Right ventricle myocardium inferior (tissue), 1 donor: ENCODE data around the gene SUFU. TPM values are rescaled to one million over a fixed set of nuclear protein-coding genes. Genes with fewer than 3 reads are reported as not detected.

Experiments used
- ATAC-seq: fragments of 200-7000 bp; cut with Tn5 transposase; one replicate; pipeline ENCODE4 v1.9.1; 2020; ENCODE audit warnings: mild to moderate bottlenecking, moderate library complexity
- DNase-seq: peaks from one replicate; pipeline ENCODE4 v3.0.0; 2021; ENCODE audit errors: missing footprints
- intact Hi-C: fragments of 100-400 bp; cut with DNase I; formaldehyde crosslinking; loops from one replicate; pipeline ENCODE4 v1.11.0; 2022
- total RNA-seq: library from RNA; stranded (reverse); fragmentation: NEBNext Ultra II Directional; extraction: Animal tissue kit (Norgen Biotek cat#: 25700); gene quantifications from one replicate; pipeline ENCODE4 v1.2.1, GENCODE V29; 2021
- donor health status: DM: no; HTN: yes; CAD: no; lungs with severe emphysema.

SUFU gene
- total RNA-seq, 1 donor from 2014 or later, result 7.8 TPM

DNA sequence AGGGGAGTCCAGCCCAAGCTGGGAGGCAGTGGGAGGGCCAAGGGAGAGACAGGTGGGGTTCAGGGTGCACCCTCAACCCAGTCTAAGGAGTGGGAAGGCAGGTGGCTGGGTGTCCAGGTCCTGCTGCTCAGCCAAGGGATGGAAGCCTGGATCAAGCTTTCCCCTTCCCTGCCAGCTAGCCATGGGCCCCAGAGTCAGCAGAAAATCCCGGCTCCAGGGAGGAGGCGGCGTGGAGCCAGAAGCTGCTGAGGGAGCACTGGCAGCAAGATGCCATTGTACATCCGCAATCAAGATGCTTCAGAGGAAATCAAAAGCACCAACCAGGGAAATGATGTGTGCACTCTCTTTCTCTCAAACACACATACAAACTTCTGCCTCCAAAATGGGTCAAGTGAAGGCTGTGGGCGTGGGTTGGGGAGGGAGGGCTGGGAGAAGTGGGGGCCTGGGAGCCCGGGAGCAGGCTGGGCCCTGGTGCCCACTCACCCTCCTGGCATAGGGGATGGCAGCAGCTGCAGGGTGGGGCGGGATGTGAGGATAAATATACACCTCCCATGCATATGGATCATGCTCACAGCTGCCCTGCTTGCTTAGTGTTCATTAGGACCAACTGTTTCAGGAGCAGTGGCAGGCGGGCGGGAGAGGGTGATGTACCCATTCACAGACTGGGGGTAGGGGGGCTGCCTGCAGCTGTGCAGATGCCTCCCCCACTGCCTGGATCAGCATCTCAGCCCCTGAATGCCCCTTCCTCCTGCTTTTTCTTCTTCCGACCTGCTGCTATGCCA lies 164.7 kb downstream of the SUFU start:
- DNase-seq, result peak; percentile 54
- intact Hi-C loops, result no loop called here
- ATAC-seq, result no peak

DNA sequence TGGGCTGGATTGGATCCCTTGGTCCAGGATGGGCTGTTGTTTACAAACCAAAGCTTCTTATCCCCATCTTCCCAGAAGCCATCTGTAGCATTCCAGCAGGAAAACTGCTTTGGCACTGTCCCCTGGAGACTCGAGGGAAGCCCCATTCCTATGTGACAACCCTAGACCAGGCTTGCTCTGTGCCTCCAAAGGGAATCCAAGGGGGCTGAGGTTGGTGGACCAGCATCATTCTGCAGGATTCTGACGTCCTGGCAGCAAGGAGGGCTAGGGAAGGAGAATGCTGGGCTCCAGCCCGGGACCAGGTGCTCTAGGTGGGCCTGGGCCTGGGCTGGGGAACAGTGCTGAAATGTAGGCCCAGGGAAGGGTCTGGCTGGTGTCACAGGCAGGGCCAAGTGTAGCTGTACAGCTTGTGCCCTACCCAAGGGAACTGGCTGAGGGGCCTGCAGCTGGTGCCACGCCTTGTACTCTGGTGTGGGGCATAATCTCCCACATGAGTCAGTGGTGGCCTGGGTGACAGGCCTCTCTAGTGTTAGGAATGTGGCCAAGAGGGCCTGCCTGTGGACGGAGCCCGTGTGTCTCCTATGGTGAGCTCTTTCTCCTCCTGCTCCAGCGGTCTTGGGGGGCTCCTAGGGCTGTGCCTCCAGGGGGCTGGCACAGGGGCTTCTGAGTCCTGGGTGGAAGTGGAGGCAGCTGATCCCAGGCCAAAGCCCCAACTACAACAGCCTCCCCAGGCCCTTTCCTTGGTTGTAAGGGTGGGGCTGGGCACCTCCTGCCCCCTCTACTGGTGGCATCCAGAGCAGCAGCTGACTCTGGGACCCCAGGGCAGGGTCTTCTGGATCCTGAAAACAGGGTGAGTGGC lies 165.7 kb downstream of the SUFU start:
- ATAC-seq (peak; percentile 81), DNase-seq (no peak)
- intact Hi-C loops, result no loop called here

DNA sequence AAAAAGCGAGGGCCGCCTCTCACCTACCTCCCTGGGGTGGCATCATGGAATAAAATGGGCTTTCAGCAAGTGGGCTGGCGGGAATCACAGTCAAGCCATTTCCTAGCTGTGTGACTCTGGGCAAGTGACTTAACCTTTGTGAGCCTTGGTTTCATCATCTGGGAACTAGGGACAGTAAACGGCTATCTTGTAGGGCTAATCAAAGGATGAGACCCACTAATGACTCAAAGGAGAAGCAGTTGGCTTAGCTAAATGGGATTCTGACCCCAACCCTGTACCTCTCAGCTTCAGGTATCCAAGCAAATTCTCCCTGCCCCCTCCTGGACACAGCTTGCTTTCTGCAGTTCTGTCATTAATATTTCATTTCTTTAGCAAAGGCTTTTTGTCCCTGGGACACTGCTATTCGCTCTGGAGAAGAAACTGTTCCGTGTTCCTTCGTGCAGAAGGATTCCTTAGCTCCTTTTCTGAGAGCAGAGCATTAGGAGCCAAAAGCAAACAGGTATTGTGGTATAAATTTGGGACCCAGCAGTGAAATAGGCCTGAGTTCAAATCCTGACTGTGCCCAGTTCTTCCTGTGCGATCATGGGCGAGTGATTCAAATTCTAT lies 166.4 kb downstream of the SUFU start:
- intact Hi-C loops, result no loop called here
- ATAC-seq (no peak), DNase-seq (no peak)

DNA sequence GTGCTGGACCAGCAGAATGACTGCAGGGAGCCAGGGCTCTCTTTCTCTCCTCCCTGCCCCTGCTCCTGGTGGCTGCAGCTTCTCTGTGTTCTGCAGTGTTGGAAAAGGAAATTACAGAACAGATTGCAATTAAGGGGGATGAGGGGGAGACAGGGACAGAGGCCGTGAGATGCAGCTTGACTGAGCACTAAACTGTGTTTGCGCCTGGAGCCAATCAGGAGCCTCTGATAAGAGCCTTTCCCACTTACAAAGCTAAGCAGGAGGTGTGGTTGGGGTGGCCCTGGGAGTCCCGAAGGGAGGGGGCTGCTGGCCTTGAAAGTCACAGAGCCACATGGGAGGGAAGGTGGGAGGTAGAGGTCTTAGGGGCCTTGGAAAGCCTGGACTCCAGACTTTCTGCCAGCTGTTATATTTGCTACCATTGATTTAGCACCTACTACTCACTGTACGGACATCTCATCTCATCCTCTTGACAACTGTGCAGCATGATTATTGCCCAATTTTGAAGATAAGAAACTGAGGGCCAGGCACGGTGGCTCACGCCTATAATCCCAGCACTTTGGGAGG lies 167.2 kb downstream of the SUFU start:
- intact Hi-C loops, result no loop called here
- ATAC-seq (no peak), DNase-seq (no peak)

DNA sequence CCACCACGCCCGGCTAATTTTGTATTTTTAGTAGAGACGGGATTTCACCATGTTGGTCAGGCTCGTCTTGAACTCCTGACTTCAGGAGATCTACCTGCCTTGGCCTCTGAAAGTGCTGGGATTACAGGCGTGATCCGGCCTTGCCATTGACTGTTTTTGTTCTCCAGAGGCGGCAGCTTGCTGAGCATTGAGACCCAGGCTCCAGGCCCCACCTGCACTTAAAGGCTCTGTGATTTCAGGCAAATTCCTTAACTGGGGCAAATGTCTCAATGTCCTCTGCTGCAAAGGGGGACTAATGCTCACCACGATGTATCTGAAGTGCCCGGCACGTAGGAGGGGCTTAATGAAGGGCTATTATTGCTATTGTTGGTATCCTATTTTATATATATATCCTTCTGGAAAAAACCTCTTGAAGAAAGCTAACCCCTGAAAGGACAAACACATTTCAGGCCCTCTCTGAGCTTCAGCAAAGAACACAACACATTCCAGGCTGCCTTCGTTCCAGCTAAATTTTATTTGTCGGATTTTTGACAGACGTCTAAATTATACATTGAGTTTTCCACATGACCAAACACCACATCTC lies 169.6 kb downstream of the SUFU start:
- intact Hi-C loops, result no loop called here
- DNase-seq, result no peak
- ATAC-seq, result no peak

DNA sequence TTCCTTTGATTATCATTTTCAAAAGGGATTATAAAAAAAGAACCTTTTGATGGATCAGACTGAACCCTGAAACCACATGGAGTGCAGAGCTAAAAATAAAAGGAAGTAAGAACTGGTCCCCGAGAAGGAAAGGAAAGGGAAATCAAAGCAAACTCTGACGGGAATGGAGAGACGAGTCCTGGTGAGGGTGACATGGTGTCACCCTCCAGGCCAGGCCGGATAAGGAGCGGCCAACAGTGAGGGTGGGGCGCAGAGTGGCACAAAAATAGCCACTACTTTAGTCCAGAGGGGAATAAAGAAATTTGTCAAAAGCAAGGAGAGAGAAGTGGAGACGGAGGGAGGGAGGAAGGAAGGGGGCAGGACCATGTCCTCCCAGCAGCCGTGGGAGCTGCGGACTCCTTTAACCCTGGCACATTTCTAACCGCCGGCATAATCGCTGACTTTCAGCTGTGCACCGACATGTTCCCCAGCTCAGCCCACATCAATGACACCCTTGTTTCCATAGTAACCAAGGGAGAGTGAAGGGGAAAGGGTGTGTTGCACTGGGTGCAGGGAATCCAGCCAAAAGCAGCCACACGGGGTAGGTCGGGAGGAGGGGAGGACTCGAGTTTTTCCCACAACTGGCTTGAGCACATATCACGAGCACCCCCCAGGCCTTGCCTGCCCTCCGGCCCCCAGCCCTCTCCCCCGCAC lies 170.2 kb downstream of the SUFU start:
- DNase-seq (peak; percentile 81), ATAC-seq (peak; percentile 66)
- intact Hi-C loops, result no loop called here

DNA sequence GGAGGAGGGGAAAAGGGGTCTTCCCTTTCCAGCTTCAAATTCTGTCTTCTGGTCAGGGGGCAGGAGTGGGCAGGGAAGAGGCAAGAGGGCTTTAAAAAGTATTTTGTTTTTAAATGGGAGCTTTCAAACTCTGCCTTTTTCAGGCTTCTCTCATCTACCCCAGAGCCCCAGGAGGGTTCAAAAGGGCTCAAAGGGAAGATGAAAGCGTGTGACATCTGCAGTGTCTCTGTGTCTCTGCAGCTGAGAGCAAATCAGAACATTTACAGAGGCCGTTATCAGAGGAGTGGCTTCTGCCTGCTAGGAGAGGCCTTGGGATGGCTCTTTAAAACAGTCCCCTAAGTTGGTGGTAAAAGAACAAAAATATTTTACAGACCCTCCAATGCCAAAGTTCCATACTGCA lies 170.8 kb downstream of the SUFU start:
- ATAC-seq (no peak), DNase-seq (no peak)
- intact Hi-C loops, result no loop called here

DNA sequence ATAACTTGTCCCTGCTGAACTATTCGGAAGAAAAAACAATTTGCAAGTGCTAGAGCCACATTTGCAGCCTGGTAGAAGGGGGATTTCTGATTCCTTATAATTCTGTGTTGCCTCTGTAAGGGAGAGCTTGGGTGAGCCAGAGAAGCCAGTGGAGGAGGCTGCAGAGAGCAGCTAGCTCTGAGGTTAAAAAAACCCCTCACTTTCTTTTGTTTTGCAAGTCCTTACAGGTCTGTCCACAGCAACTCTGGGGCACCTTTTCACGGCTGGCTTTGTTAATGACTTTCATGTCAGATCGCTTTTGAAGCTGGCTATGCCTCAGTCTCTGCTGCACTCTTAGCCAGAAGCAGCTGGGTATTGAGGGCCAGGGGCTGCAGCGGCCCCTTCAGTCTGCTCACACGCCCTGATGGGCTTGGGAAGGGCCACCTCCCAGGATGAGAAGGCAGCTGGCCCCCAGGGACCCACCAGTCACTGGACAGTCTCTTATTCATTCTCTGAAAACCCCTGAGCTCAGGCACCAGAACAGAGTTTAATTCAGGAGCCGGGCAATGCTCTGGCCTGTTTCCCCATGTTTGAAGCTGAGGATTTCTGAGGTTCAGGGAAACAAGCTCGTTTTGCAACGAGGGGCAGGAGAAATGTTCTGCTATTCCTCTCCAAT lies 171.4 kb downstream of the SUFU start:
- ATAC-seq, result no peak
- intact Hi-C loops, result loop anchor here (5.0 kb wide), 1 partner anchor 37 kb away; the partner anchor contains the start of genes ARL3 and SFXN2
- no peak for DNase-seq

DNA sequence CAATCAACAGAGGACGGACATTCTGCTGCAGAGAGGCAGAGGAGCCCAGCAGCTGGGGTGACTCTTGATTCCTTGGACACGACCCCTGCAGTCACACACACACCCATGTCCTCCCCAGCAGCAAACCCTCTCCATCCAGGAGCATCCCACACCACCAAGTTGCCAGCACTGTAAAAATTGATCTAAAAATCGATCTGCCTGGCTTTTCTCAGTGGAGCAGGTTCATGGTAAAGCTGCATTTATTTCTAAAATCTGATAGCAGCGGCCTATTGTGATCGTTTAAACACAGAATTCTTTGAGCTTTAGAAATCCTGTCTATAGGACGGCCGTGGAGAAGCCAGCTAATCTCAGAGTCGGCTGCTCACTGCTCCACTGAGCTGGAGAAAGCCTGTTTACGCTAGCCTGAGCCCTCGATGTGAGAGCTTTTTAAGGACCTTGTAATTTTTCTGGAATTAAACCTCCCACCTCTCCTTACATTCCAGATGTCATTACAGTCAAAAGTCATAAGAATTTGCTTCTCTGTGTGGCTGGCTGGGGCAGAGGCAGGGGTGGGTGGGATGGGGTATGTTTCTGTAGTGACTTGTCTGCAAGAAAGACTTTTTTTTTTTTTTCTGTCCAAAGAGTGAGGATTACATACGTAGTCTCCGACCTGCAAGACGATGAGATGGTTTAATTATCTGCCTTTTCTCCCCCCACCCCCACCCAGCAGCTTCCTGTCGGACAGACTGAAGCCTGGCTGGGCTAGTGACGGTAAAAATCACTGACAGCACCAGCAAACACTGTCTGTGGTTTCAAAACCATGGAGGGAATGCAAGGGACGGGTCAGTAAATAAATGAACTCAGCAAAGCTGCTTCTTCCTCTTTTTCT lies 172.1 kb downstream of the SUFU start:
- intact Hi-C loops, result loop anchor here (5.0 kb wide), 1 partner anchor 36 kb away; the partner anchor contains the start of genes ARL3 and SFXN2
- DNase-seq, result no peak
- no peak for ATAC-seq

DNA sequence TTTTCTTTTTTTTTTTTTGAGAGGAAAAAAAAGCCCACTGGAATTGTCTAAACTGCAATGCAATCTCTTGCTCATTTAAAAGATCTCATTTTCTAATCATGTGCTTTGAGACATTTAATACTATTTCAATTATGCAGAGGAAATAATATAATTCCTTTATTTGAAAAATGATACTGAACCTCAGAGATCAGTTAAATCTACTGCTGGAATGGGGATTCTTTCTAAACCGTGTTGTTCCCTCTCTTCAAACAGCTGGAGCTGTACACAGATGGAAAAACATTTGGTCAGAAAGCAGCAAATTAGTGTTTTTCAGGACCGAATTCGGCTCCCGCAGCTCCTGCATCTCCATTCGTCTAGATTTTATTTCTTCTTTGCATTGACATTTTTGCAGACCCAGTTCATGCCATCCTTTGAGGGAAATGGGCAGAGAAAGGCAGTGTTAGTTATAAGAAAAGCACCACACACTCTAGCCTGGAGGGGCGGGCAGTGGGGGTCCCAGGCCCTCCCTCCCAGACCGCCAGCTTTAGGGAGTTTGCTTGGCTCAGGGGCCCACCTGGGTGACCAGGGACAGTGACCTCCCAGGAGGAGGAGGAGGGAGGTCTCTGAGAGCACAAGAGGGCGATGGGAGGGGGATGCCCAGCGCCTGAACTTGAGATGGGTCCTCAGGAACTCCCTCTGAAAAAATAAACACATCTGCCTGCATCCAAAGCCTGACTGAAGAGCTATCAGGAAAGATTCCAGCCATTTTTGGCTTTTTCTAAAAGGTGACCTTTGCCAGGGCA lies 173.0 kb downstream of the SUFU start:
- ATAC-seq (no peak), DNase-seq (no peak)
- intact Hi-C loops, result loop anchor here (5.0 kb wide), 1 partner anchor 36 kb away; the partner anchor contains the start of genes ARL3 and SFXN2

DNA sequence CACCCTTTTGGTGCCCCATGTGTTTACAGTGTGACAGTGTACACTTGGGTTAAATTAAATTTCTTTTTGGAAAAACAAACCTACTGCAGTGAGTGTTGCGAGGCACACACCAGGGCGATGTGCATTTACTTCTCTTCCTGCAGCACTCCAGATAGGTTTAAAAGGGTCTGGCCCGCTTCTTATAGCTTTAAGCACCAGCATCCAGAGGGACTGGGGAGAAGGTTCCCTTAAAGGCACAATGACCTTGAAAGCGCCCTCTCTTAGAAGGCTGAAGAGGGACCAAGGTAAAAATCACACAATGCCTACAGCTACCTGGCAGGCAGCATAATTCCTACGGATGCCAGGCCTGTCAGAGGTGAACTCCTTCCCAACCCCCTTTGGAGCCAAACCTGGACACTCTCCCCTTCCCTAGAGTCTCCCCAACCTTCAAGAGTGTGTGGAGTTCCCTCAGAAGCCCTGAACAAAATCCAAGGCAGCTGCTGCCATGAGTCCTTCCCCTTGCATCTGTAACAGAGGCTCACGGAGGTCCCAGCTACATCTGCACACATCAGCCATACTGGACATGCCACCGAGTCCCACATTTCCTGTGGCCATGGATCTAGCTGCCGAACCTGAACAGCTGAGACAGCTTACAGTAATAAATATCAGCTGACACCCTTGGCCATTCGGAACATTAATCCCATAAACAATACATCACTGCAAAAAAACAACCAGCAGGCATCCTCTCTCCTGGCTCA lies 173.7 kb downstream of the SUFU start:
- intact Hi-C loops, result loop anchor here (5.0 kb wide), 1 partner anchor 35 kb away; the partner anchor contains the start of genes ARL3 and SFXN2
- ATAC-seq, result no peak
- no peak for DNase-seq

DNA sequence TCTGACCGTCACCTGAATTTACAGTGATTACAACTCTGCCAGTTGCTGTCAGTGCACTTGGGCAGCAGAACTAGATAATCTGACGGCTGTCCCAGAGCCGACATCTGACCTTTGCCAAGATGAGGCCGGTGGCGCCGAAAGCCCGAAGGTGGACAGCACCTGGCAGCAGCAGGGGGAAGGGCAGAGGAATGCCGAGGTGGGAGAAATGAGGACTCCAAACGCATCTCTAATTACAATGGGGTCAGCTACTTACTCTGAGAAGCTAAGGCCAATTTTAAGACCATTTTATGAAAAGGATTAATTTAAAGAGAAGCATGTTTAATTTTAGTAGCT lies 174.3 kb downstream of the SUFU start:
- intact Hi-C loops, result loop anchor here (5.0 kb wide), 1 partner anchor 34 kb away; the partner anchor contains the start of genes ARL3 and SFXN2
- ATAC-seq (no peak), DNase-seq (no peak)

DNA sequence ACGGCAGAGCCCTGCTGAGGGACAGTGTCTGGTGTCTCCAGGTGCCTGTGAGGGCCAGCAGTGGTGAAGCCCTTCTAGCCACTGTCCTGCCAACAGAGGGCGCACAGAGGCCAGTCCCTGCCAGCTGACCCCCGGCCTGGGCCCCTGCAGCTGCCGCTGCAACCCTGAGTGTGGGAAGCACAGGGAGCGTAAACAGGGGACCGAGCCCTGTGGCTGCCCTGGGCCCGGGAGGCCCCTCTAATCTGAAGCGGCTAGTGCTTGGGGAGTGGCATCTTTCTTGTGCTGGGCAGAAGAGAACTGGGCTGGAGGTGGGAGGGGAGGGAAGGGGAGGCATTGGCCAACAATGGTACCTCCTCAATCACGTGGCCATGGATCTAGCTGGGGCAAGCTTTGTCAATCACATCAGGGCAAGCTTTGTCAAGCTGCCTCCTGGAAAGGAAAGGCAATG lies 175.1 kb downstream of the SUFU start:
- DNase-seq (peak; percentile 86), ATAC-seq (peak; percentile 56)
- intact Hi-C loops, result loop anchor here (5.0 kb wide), 1 partner anchor 33 kb away; the partner anchor contains the start of genes ARL3 and SFXN2

DNA sequence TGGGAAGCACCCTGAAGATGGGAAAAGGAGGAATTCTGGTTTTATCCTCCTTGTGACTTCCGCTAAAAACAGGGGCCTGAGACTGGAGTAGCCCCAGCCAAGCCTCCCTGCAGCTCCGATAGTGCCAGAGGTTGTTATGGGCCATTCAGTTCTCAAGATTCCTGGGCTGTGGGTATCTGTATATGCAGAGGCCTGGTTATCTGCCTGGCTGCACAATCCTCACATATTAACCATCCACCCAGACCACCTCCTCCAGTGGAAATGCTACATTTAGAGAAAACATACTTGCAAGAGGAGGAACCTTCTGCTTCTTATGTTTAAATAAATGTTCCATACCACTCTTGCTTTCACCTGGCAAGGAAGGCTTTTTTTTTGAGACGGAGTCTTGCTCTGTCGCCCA lies 175.8 kb downstream of the SUFU start:
- ATAC-seq, result no peak
- intact Hi-C loops, result loop anchor here (5.0 kb wide), 1 partner anchor 33 kb away; the partner anchor contains the start of genes ARL3 and SFXN2

DNA sequence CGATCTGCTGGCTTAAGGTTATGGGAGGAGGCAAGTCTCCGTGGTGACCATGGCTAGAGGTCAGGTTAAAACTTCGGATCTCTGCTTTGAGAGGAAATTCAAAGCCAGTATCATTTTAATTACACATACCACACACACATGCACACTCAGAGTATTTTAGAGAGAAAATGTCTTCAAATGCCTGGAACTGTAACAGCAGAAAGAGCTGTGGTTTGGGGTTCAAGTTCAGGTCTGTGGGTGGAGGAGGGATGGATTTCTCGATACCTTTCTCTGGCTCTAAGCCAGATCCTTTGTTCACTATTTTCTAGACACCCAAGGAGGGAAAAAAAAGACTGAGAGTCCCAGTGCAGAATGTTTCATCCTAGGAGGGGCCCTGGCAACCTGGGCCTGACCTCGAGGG lies 177.9 kb downstream of the SUFU start:
- DNase-seq (no peak), ATAC-seq (no peak)
- intact Hi-C loops, result no loop called here

More for the DNA sequence above, 175.8 kb downstream of the SUFU start:
- DNase-seq, result no peak
